Activated CD8-positive, alpha-beta memory T cell treated with anti-CD3 and anti-CD28 coated beads, Interleukin-2, amount 50 U/mL, for 48 hours (primary cell): ENCODE measurements around the gene MANEA.
"Not testable (repeated sequence)": the region's sequence is repeated elsewhere in the genome, so short reads cannot be mapped to it uniquely, and the experiment has no call there.

Experiments used
- DNase-seq: peaks from one replicate; pipeline ENCODE4 v3.0.0-alpha.2; 2020

Gene MANEA

GRCh38 chr6:95577304-95578105 lies at the start of gene MANEA:
Gene MANEA (plus strand): TSS chr6:95577535. CDS start chr6:95586440, 8,905 bp downstream.
- DNase-seq = peak; percentile 87

GRCh38 chr6:95529762-95530161 lies 47.6 kb upstream of the MANEA start:
- DNase-seq = no peak

GRCh38 chr6:95530176-95530819 lies 47.0 kb upstream of the MANEA start:
- DNase-seq = no peak

- DNase-seq = no peak
Measured at GRCh38 chr6:95543798-95544197, 33.5 kb upstream of the MANEA start.

GRCh38 chr6:95544517-95545225 lies 32.7 kb upstream of the MANEA start:
- no peak for DNase-seq

- DNase-seq = no peak
Measured at GRCh38 chr6:95545226-95545625, 32.1 kb upstream of the MANEA start.

GRCh38 chr6:95545686-95546085 lies 31.6 kb upstream of the MANEA start:
- DNase-seq = no peak

GRCh38 chr6:95546148-95546547 lies 31.2 kb upstream of the MANEA start:
- DNase-seq = no peak

- no peak for DNase-seq
Measured at GRCh38 chr6:95547043-95547442, 30.3 kb upstream of the MANEA start.

- no peak for DNase-seq
Measured at GRCh38 chr6:95548188-95548786, 29.0 kb upstream of the MANEA start.

GRCh38 chr6:95551678-95552324 lies 25.5 kb upstream of the MANEA start:
- DNase-seq = no peak

GRCh38 chr6:95553880-95554279 lies 23.5 kb upstream of the MANEA start:
- no peak for DNase-seq

- DNase-seq = not testable (repeated sequence)
Measured at GRCh38 chr6:95560956-95561355, 16.4 kb upstream of the MANEA start.

GRCh38 chr6:95569560-95569959 lies 7.8 kb upstream of the MANEA start:
- no peak for DNase-seq

- DNase-seq = no peak
Measured at GRCh38 chr6:95572098-95572497, 5.2 kb upstream of the MANEA start.

- DNase-seq = no peak
Measured at GRCh38 chr6:95574811-95575210, 2.5 kb upstream of the MANEA start.

GRCh38 chr6:95576218-95576997 lies 927 bp upstream of the MANEA start:
- DNase-seq = no peak

- no peak for DNase-seq
Measured at GRCh38 chr6:95576998-95577303, 384 bp upstream of the MANEA start.

- no peak for DNase-seq
Measured at GRCh38 chr6:95578106-95578410, 723 bp downstream of the MANEA start.

GRCh38 chr6:95581073-95581472 lies 3.7 kb downstream of the MANEA start:
- no peak for DNase-seq

GRCh38 chr6:95584226-95584625 lies 6.9 kb downstream of the MANEA start:
- not testable (repeated sequence) for DNase-seq

- DNase-seq = no peak
Measured at GRCh38 chr6:95587989-95588388, 10.7 kb downstream of the MANEA start.
